ENCODE measurements around the gene ASH1L. TPM values are rescaled to one million over a fixed set of nuclear protein-coding genes. Genes with fewer than 3 reads are reported as not detected.

Gene ASH1L
- total RNA-seq, 5 donors from 2014 or later (not counting 1 experiment from before 2014, with no cell fraction given), result 78.0 to 105 (median 81.1) TPM

GRCh38 chr1:155471891-155472290 lies 90.7 kb downstream of the ASH1L start:
- no peak for ATAC-seq (replicated peaks in 1 of 4)
- Mint-ChIP-seq H3K27ac (no peak overlapping the region), H3K4me3 (no peak overlapping the region), H3K4me1 (peaks cover 40 to 47% (median 43%) of the 10 kb centered on the region in 3 donors), H3K9me3 (peaks cover 4 to 16% (median 11%) of the 10 kb centered on the region in 3 donors), H3K27me3 (no peaks in the 10 kb centered on the region), H3K36me3 (peaks cover 49% of the 10 kb centered on the region)
- POLR2A ChIA-PET, result no interaction called here
- Histone ChIP-seq H3K4me1 (ENCODE audit: control insufficient read depth in 1 of 2, extremely low read depth in 1 of 2, insufficient read depth in 2 of 2, low read length in 2 of 2) (peaks cover 4 to 6% of the 10 kb centered on the region in 2 experiments), H3K27ac (ENCODE audit: low read length) (no peak overlapping the region), H3K9me3 (no peaks in the 10 kb centered on the region), H3K36me3 (ENCODE audit: control insufficient read depth in 2 of 2, extremely low read depth in 1 of 2, insufficient read depth in 1 of 2, low read length in 1 of 2) (peaks cover 0 to 18% of the 10 kb centered on the region in 2 donors), H3K27me3 (replicated peaks in 1 of 2; ENCODE audit: control insufficient read depth in 2 of 2, extremely low read depth in 1 of 2, insufficient read depth in 2 of 2, low read length in 1 of 2) (no peaks in the 10 kb centered on the region), H3K4me3 (ENCODE audit: control insufficient read depth in 1 of 2, extremely low read depth in 1 of 2, low read length in 1 of 2) (no peak overlapping the region)
- no peak for DNase-seq
- CTCF ChIA-PET, result no interaction called here
- WGBS (ENCODE audit: insufficient coverage), result 100% methylated on average over 2 of the region's 5 CpGs

GRCh38 chr1:155471026-155471425 lies 91.6 kb downstream of the ASH1L start:
- Mint-ChIP-seq H3K36me3 (peaks cover 49% of the 10 kb centered on the region), H3K4me1 (peaks cover 48 to 56% (median 50%) of the 10 kb centered on the region in 3 donors)
- POLR2A ChIA-PET, result no interaction called here

GRCh38 chr1:155466996-155467395 lies 95.6 kb downstream of the ASH1L start:
- no peak for ATAC-seq (replicated peaks in 1 of 4)
- H3K27ac Mint-ChIP-seq, result peak overlapping the region; percentile 60 to 85

More at GRCh38 chr1:155471026-155471425, 91.6 kb downstream of the ASH1L start:
- H3K9me3 ChIP-seq, result no peaks in the 10 kb centered on the region
- Mint-ChIP-seq H3K4me3 (no peak overlapping the region), H3K27ac (no peak overlapping the region), H3K9me3 (peaks cover 4 to 16% (median 11%) of the 10 kb centered on the region in 3 donors), H3K27me3 (no peaks in the 10 kb centered on the region)
- H3K4me3 ChIP-seq (ENCODE audit: control insufficient read depth in 1 of 2, extremely low read depth in 1 of 2, low read length in 1 of 2), result no peak overlapping the region
- CTCF ChIA-PET, result no interaction called here
- peaks cover 6 to 10% of the 10 kb centered on the region in 2 experiments for H3K4me1 ChIP-seq (ENCODE audit: control insufficient read depth in 1 of 2, extremely low read depth in 1 of 2, insufficient read depth in 2 of 2, low read length in 2 of 2)
- DNase-seq (no peak), ATAC-seq (replicated peaks in 1 of 4) (no peak)
- peaks cover 0 to 18% of the 10 kb centered on the region in 2 donors for H3K36me3 ChIP-seq (ENCODE audit: control insufficient read depth in 2 of 2, extremely low read depth in 1 of 2, insufficient read depth in 1 of 2, low read length in 1 of 2)
- no peaks in the 10 kb centered on the region for H3K27me3 ChIP-seq (replicated peaks in 1 of 2; ENCODE audit: control insufficient read depth in 2 of 2, extremely low read depth in 1 of 2, insufficient read depth in 2 of 2, low read length in 1 of 2)
- no peak overlapping the region for H3K27ac ChIP-seq (ENCODE audit: low read length)
- WGBS (ENCODE audit: insufficient coverage), result no CpG with 5 or more reads among the region's 3 CpGs

GRCh38 chr1:155466617-155466972 lies 96.0 kb downstream of the ASH1L start:
- CTCF ChIA-PET, result interaction anchor here (0.5 to 0.7 kb wide), 5 partner anchors 22 to 816 kb away, joined by 3 to 7 read pairs (median 3); partner anchors contain the start of gene SMG5 (in 1 of the 2)
- peaks cover 9 to 10% of the 10 kb centered on the region in 2 experiments for H3K4me1 ChIP-seq (ENCODE audit: control insufficient read depth in 1 of 2, extremely low read depth in 1 of 2, insufficient read depth in 2 of 2, low read length in 2 of 2)
- H3K27me3 ChIP-seq (replicated peaks in 1 of 2; ENCODE audit: control insufficient read depth in 2 of 2, extremely low read depth in 1 of 2, insufficient read depth in 2 of 2, low read length in 1 of 2), result no peaks in the 10 kb centered on the region
- no CpG with 5 or more reads among the region's 1 CpG for WGBS (ENCODE audit: insufficient coverage)
- Mint-ChIP-seq H3K4me3 (no peak overlapping the region), H3K4me1 (peaks cover 53 to 59% (median 54%) of the 10 kb centered on the region in 3 donors), H3K27me3 (no peaks in the 10 kb centered on the region), H3K36me3 (peaks cover 32% of the 10 kb centered on the region), H3K27ac (peak overlapping the region; percentile 34 to 60), H3K9me3 (peaks cover 0 to 4% (median 4%) of the 10 kb centered on the region in 3 donors)
- H3K4me3 ChIP-seq (ENCODE audit: control insufficient read depth in 1 of 2, extremely low read depth in 1 of 2, low read length in 1 of 2), result no peak overlapping the region
- no peaks in the 10 kb centered on the region for H3K9me3 ChIP-seq
- DNase-seq (peak in 4 of 35 experiments; percentile 1 to 47 (median 10)), ATAC-seq (replicated peaks in 1 of 4) (peak in 2 of 4 experiments; percentile 43 to 86)
- H3K27ac ChIP-seq (ENCODE audit: low read length), result peak overlapping the region; percentile 19
- peaks cover 0 to 21% of the 10 kb centered on the region in 2 donors for H3K36me3 ChIP-seq (ENCODE audit: control insufficient read depth in 2 of 2, extremely low read depth in 1 of 2, insufficient read depth in 1 of 2, low read length in 1 of 2)
- POLR2A ChIA-PET, result interaction anchor here in 1 of 2 donors (0.5 kb wide), 1 partner anchor 87 kb away, joined by 3 read pairs; no protein-coding TSS in a partner anchor

More at GRCh38 chr1:155466996-155467395, 95.6 kb downstream of the ASH1L start:
- Mint-ChIP-seq H3K9me3 (peaks cover 0 to 6% (median 6%) of the 10 kb centered on the region in 3 donors), H3K4me1 (peaks cover 53 to 59% (median 54%) of the 10 kb centered on the region in 3 donors), H3K4me3 (peak overlapping the region in 1 of 3 donors; percentile 11), H3K36me3 (peaks cover 35% of the 10 kb centered on the region), H3K27me3 (no peaks in the 10 kb centered on the region)
- H3K27me3 ChIP-seq (replicated peaks in 1 of 2; ENCODE audit: control insufficient read depth in 2 of 2, extremely low read depth in 1 of 2, insufficient read depth in 2 of 2, low read length in 1 of 2), result no peaks in the 10 kb centered on the region
- H3K27ac ChIP-seq (ENCODE audit: low read length), result peak overlapping the region; percentile 19
- H3K36me3 ChIP-seq (ENCODE audit: control insufficient read depth in 2 of 2, extremely low read depth in 1 of 2, insufficient read depth in 1 of 2, low read length in 1 of 2), result peaks cover 0 to 24% of the 10 kb centered on the region in 2 donors
- no peak overlapping the region for H3K4me3 ChIP-seq (ENCODE audit: control insufficient read depth in 1 of 2, extremely low read depth in 1 of 2, low read length in 1 of 2)
- CTCF ChIA-PET, result interaction anchor here (0.5 to 0.7 kb wide), 5 partner anchors 23 to 815 kb away, joined by 3 to 7 read pairs (median 3); partner anchors contain the start of gene SMG5 (in 1 of the 2)
- H3K9me3 ChIP-seq, result no peaks in the 10 kb centered on the region
- DNase-seq, result peak in 1 of 35 experiments; percentile 14
- H3K4me1 ChIP-seq (ENCODE audit: control insufficient read depth in 1 of 2, extremely low read depth in 1 of 2, insufficient read depth in 2 of 2, low read length in 2 of 2), result peaks cover 9 to 10% of the 10 kb centered on the region in 2 experiments
- POLR2A ChIA-PET, result no interaction called here

- DNase-seq (no peak), ATAC-seq (replicated peaks in 1 of 4) (no peak)
- no peaks in the 10 kb centered on the region for H3K9me3 ChIP-seq
- Mint-ChIP-seq H3K9me3 (no peaks in the 10 kb centered on the region), H3K27ac (peak overlapping the region in 1 of 2 donors; percentile 60), H3K4me3 (no peak overlapping the region), H3K4me1 (peaks cover 46 to 52% (median 50%) of the 10 kb centered on the region in 3 donors), H3K27me3 (no peaks in the 10 kb centered on the region), H3K36me3 (peaks cover 28% of the 10 kb centered on the region)
- H3K4me3 ChIP-seq (ENCODE audit: control insufficient read depth in 1 of 2, extremely low read depth in 1 of 2, low read length in 1 of 2), result no peak overlapping the region
- H3K27me3 ChIP-seq (replicated peaks in 1 of 2; ENCODE audit: control insufficient read depth in 2 of 2, extremely low read depth in 1 of 2, insufficient read depth in 2 of 2, low read length in 1 of 2), result no peaks in the 10 kb centered on the region
- WGBS (ENCODE audit: insufficient coverage), result 92% methylated on average over 2 of the region's 5 CpGs
- peaks cover 6 to 10% of the 10 kb centered on the region in 2 experiments for H3K4me1 ChIP-seq (ENCODE audit: control insufficient read depth in 1 of 2, extremely low read depth in 1 of 2, insufficient read depth in 2 of 2, low read length in 2 of 2)
- peaks cover 0 to 13% of the 10 kb centered on the region in 2 donors for H3K36me3 ChIP-seq (ENCODE audit: control insufficient read depth in 2 of 2, extremely low read depth in 1 of 2, insufficient read depth in 1 of 2, low read length in 1 of 2)
- H3K27ac ChIP-seq (ENCODE audit: low read length), result no peak overlapping the region
- ChIA-PET POLR2A (interaction anchor here in 1 of 2 donors (0.6 kb wide), 1 partner anchor 1034 kb away, joined by 3 read pairs; no protein-coding TSS in a partner anchor), CTCF (interaction anchor here in 1 of 2 donors (0.6 kb wide), 1 partner anchor 41 kb away, joined by 6 read pairs; no protein-coding TSS in a partner anchor)
Measured at GRCh38 chr1:155463865-155464650, 98.5 kb downstream of the ASH1L start.

GRCh38 chr1:155458111-155458510 lies 104.5 kb downstream of the ASH1L start:
- Histone ChIP-seq H3K36me3 (ENCODE audit: control insufficient read depth in 2 of 2, extremely low read depth in 1 of 2, insufficient read depth in 1 of 2, low read length in 1 of 2) (peaks cover 0 to 20% of the 10 kb centered on the region in 2 donors), H3K4me1 (ENCODE audit: control insufficient read depth in 1 of 2, extremely low read depth in 1 of 2, insufficient read depth in 2 of 2, low read length in 2 of 2) (no peaks in the 10 kb centered on the region), H3K9me3 (no peaks in the 10 kb centered on the region), H3K4me3 (ENCODE audit: control insufficient read depth in 1 of 2, extremely low read depth in 1 of 2, low read length in 1 of 2) (no peak overlapping the region), H3K27ac (ENCODE audit: low read length) (no peak overlapping the region), H3K27me3 (replicated peaks in 1 of 2; ENCODE audit: control insufficient read depth in 2 of 2, extremely low read depth in 1 of 2, insufficient read depth in 2 of 2, low read length in 1 of 2) (no peaks in the 10 kb centered on the region)
- no peak for ATAC-seq (replicated peaks in 1 of 4)
- H3K9me3 Mint-ChIP-seq, result no peaks in the 10 kb centered on the region
- H3K36me3 Mint-ChIP-seq, result peaks cover 36% of the 10 kb centered on the region
- H3K4me1 Mint-ChIP-seq, result peaks cover 15 to 17% (median 16%) of the 10 kb centered on the region in 3 donors
- no peak overlapping the region for H3K4me3 Mint-ChIP-seq
- H3K27ac Mint-ChIP-seq, result peak overlapping the region in 1 of 2 donors; percentile 69
- CTCF ChIA-PET, result interaction anchor here in 1 of 2 donors (0.7 kb wide), 1 partner anchor 367 kb away, joined by 3 read pairs; no protein-coding TSS in a partner anchor
- POLR2A ChIA-PET, result no interaction called here
- WGBS (ENCODE audit: insufficient coverage), result 100% methylated on average over 4 of the region's 4 CpGs
- DNase-seq, result no peak
- no peaks in the 10 kb centered on the region for H3K27me3 Mint-ChIP-seq
